ENCODE data around the gene PJA2. TPM values are rescaled to one million over a fixed set of nuclear protein-coding genes. Genes with fewer than 3 reads are reported as not detected.

Gene PJA2
- total RNA-seq, 4 donors from 2014 or later: 107 to 188 (median 153) TPM

- DNase-seq: no peak
- intact Hi-C loops (cut with DNase I): no loop called here
- Histone ChIP-seq H3K4me1 (peaks cover 5 to 25% of the 10 kb centered on the region in 2 donors), H3K27me3 (no peaks in the 10 kb centered on the region), H3K27ac (no peak overlapping the region), H3K4me3 (replicated peaks in 1 of 3) (no peak overlapping the region), H3K36me3 (no peaks in the 10 kb centered on the region), H3K9me3 (no peaks in the 10 kb centered on the region)
- TF ChIP-seq CTCF (IDR thresholded peaks at IDR 0.05): no peak
- TF ChIP-seq POLR2A (IDR thresholded peaks at IDR 0.05): no peak
- WGBS, 2 donors: 86 to 89% methylated on average over 6 of the region's 6 CpGs
Observed at GRCh38 chr5:109399092-109399759, 10.5 kb downstream of the PJA2 start.

- H3K27ac ChIP-seq: no peak overlapping the region
- DNase-seq: no peak
- no peak overlapping the region for H3K4me3 ChIP-seq (replicated peaks in 1 of 3)
- no peaks in the 10 kb centered on the region for H3K27me3 ChIP-seq
- H3K9me3 ChIP-seq: no peaks in the 10 kb centered on the region
- peaks cover 5 to 19% of the 10 kb centered on the region in 2 donors for H3K4me1 ChIP-seq
- TF ChIP-seq CTCF (IDR thresholded peaks at IDR 0.05) (no peak), POLR2A (IDR thresholded peaks at IDR 0.05) (no peak)
- 94 to 95% methylated on average over 2 of the region's 2 CpGs for WGBS, 2 donors
- intact Hi-C loops (cut with DNase I): no loop called here
- H3K36me3 ChIP-seq: no peaks in the 10 kb centered on the region
Observed at GRCh38 chr5:109396965-109397364, 12.8 kb downstream of the PJA2 start.

GRCh38 chr5:109394806-109395205 lies 15.0 kb downstream of the PJA2 start:
- 70 to 82% methylated on average over 3 of the region's 3 CpGs for WGBS, 2 donors
- TF ChIP-seq CTCF (IDR thresholded peaks at IDR 0.05): no peak
- Histone ChIP-seq H3K27ac (no peak overlapping the region), H3K27me3 (no peaks in the 10 kb centered on the region), H3K4me3 (replicated peaks in 1 of 3) (no peak overlapping the region), H3K9me3 (no peaks in the 10 kb centered on the region), H3K36me3 (no peaks in the 10 kb centered on the region), H3K4me1 (peaks cover 5 to 13% of the 10 kb centered on the region in 2 donors)
- no peak for DNase-seq
- intact Hi-C loops (cut with DNase I): no loop called here

- Histone ChIP-seq H3K9me3 (no peaks in the 10 kb centered on the region), H3K36me3 (no peaks in the 10 kb centered on the region), H3K27ac (no peak overlapping the region), H3K27me3 (no peaks in the 10 kb centered on the region), H3K4me1 (peaks cover 25 to 40% of the 10 kb centered on the region in 2 donors), H3K4me3 (replicated peaks in 1 of 3) (no peak overlapping the region)
- intact Hi-C loops (cut with DNase I): no loop called here
- DNase-seq: no peak
- no peak for TF ChIP-seq POLR2A (IDR thresholded peaks at IDR 0.05)
- no peak for TF ChIP-seq CTCF (IDR thresholded peaks at IDR 0.05)
Observed at GRCh38 chr5:109390188-109390587, 19.6 kb downstream of the PJA2 start.

GRCh38 chr5:109388407-109388806 lies 21.4 kb downstream of the PJA2 start:
- H3K27me3 ChIP-seq: no peaks in the 10 kb centered on the region
- H3K9me3 ChIP-seq: no peaks in the 10 kb centered on the region
- intact Hi-C loops (cut with DNase I): no loop called here
- DNase-seq: no peak
- H3K27ac ChIP-seq: no peak overlapping the region
- no peak for TF ChIP-seq CTCF (IDR thresholded peaks at IDR 0.05)
- TF ChIP-seq POLR2A (IDR thresholded peaks at IDR 0.05): no peak
- no peaks in the 10 kb centered on the region for H3K36me3 ChIP-seq
- H3K4me1 ChIP-seq: peaks cover 25 to 35% of the 10 kb centered on the region in 2 donors
- H3K4me3 ChIP-seq (replicated peaks in 1 of 3): no peak overlapping the region
- WGBS, 2 donors: 77 to 86% methylated on average over 2 of the region's 2 CpGs
